OCI-LY1 (cell line): ENCODE measurements around the gene LIMK2.

ENCODE experiments used
- H2AFZ ChIP-seq: fragments of 200-600 bp; sonication (generic), shearing (Covaris generic); 2 replicates; pipeline ENCODE4 v1.6.0; 2014; ENCODE audit warnings: antibody characterized with exemption, mild to moderate bottlenecking, low read length
- H3F3A ChIP-seq: fragments of 200-600 bp; sonication (generic), shearing (Covaris generic); 2 replicates; pipeline ENCODE4 v1.6.0; 2014; ENCODE audit warnings: mild to moderate bottlenecking, antibody characterized with exemption, low read length, moderate library complexity; ENCODE audit not compliant: insufficient read depth
- H3K27ac ChIP-seq: fragments of 200-600 bp; sonication (generic); 2 replicates; pipeline ENCODE4 v1.5.1; 2014; ENCODE audit warnings: low read length, mixed run types, mild to moderate bottlenecking, low read depth; ENCODE audit not compliant: poor library complexity, severe bottlenecking
- H3K27me3 ChIP-seq: fragments of 200-600 bp; sonication (generic); 2 replicates; pipeline ENCODE4 v1.6.0; 2014; ENCODE audit warnings: antibody characterized with exemption, mild to moderate bottlenecking, low read length, moderate library complexity; ENCODE audit not compliant: insufficient read depth
- H3K36me3 ChIP-seq: fragments of 200-600 bp; sonication (generic); 2 replicates; pipeline ENCODE4 v1.6.1; 2014; ENCODE audit warnings: mild to moderate bottlenecking, antibody characterized with exemption, low read length, moderate library complexity, mixed read lengths; ENCODE audit not compliant: insufficient read depth
- H3K4me1 ChIP-seq: fragments of 200-600 bp; sonication (generic); 2 replicates; pipeline ENCODE4 v1.5.1; 2014; ENCODE audit warnings: mild to moderate bottlenecking, low read length, moderate library complexity; ENCODE audit not compliant: insufficient read depth, severe bottlenecking
- H3K4me2 ChIP-seq: fragments of 200-600 bp; sonication (generic), shearing (Covaris generic); 2 replicates; pipeline ENCODE4 v1.6.1; 2014; ENCODE audit warnings: low read length
- H3K4me3 ChIP-seq: fragments of 200-600 bp; sonication (generic); 2 replicates; pipeline ENCODE4 v1.5.1; 2014; ENCODE audit warnings: low read length, low read depth, mild to moderate bottlenecking, mixed read lengths; ENCODE audit not compliant: poor library complexity, severe bottlenecking
- H3K79me2 ChIP-seq: fragments of 200-600 bp; shearing (Covaris generic); 2 replicates; pipeline ENCODE4 v1.6.1; 2016; ENCODE audit warnings: mixed run types, low read length, mixed read lengths; ENCODE audit not compliant: insufficient read depth
- H3K9ac ChIP-seq: fragments of 200-600 bp; sonication (generic), shearing (Covaris generic); 2 replicates; pipeline ENCODE4 v1.6.1; 2014; ENCODE audit warnings: mild to moderate bottlenecking, low read length, mixed read lengths
- H3K9me2 ChIP-seq: fragments of 200-600 bp; sonication (generic), shearing (Covaris generic); 2 replicates; pipeline ENCODE4 v1.6.1; 2014; ENCODE audit warnings: low read depth, mild to moderate bottlenecking, low read length, mixed read lengths
- H3K9me3 ChIP-seq: fragments of 200-600 bp; shearing (Covaris generic); 2 replicates; pipeline ENCODE4 v1.6.1; 2014; ENCODE audit warnings: low read length, mixed read lengths
- H4K20me1 ChIP-seq: fragments of 200-600 bp; sonication (generic), shearing (Covaris generic); 2 replicates; pipeline ENCODE4 v1.6.0; 2016; ENCODE audit warnings: mild to moderate bottlenecking, low read length; ENCODE audit not compliant: insufficient read depth
- CTCF ChIP-seq: fragments of 200-600 bp; sonication (generic), shearing (Covaris generic); IDR thresholded peaks from 2 replicates; pipeline ENCODE4 v1.5.1; 2017; ENCODE audit warnings: mild to moderate bottlenecking, antibody characterized with exemption, low read length, moderate library complexity, mixed read lengths
- EZH2 ChIP-seq: fragments of 200-600 bp; sonication (generic), shearing (Covaris generic); IDR thresholded peaks from 2 replicates; pipeline ENCODE4 v1.8.0; 2017; ENCODE audit warnings: borderline replicate concordance, mixed run types, mild to moderate bottlenecking, antibody characterized with exemption, low read length, moderate library complexity, mixed read lengths

The LIMK2 gene

DNA sequence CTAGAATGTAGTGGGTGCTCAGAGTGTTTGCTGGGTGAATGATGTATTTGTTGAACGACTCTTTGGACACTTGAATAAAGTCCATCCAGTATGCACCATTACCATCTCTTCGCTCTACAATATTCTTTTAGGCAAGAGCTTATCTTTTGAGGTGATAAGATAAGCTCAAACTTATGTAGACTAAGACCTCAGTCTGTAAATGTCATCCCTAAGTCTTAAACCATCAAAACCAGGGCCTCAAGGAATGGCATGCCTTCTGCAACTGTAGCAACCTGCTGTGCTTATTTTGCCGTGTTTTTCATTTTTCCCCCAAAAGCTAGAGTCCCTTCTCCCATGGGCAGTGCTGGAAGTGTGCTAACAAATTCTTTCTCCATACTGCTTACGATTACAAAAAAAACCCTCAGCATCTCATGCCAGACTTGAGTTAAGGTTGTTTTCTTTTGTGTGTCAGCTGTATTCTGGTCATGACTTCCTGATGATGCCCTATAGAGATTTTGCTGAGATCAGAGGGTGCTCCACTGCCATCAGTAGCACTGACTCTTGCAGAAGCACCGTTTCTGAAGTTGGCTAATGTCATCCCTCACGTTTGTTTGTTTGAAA lies 27.8 kb downstream of the LIMK2 start:
- Histone ChIP-seq H3F3A (no peaks in the 10 kb centered on the region), H3K36me3 (peaks cover 14% of the 10 kb centered on the region; the same call in 1 of the 2 replicates), H4K20me1 (no peaks in the 10 kb centered on the region), H3K9me3 (no peaks in the 10 kb centered on the region), H3K27ac (no peak overlapping the region), H3K4me2 (no peak overlapping the region), H2AFZ (no peak overlapping the region), H3K4me3 (no peak overlapping the region), H3K9me2 (no peaks in the 10 kb centered on the region), H3K79me2 (no peaks in the 10 kb centered on the region), H3K9ac (no peak overlapping the region), H3K27me3 (no peaks in the 10 kb centered on the region), H3K4me1 (no peaks in the 10 kb centered on the region)
- TF ChIP-seq CTCF: no peak
- TF ChIP-seq EZH2: no peak

GRCh38 chr22:31241200-31241599 lies 29.1 kb downstream of the LIMK2 start:
- no peak overlapping the region for H3K4me2 ChIP-seq
- no peaks in the 10 kb centered on the region for H3K4me1 ChIP-seq
- no peak overlapping the region for H3K4me3 ChIP-seq
- H3K9ac ChIP-seq: no peak overlapping the region
- no peaks in the 10 kb centered on the region for H3K9me2 ChIP-seq
- TF ChIP-seq CTCF (no peak), EZH2 (no peak)
- no peak overlapping the region for H2AFZ ChIP-seq
- H3K27me3 ChIP-seq: no peaks in the 10 kb centered on the region
- H4K20me1 ChIP-seq: no peaks in the 10 kb centered on the region
- no peaks in the 10 kb centered on the region for H3K9me3 ChIP-seq
- H3K79me2 ChIP-seq: no peaks in the 10 kb centered on the region
- no peaks in the 10 kb centered on the region for H3F3A ChIP-seq
- no peak overlapping the region for H3K27ac ChIP-seq
- H3K36me3 ChIP-seq: peaks cover 14% of the 10 kb centered on the region; the same call in 1 of the 2 replicates

DNA sequence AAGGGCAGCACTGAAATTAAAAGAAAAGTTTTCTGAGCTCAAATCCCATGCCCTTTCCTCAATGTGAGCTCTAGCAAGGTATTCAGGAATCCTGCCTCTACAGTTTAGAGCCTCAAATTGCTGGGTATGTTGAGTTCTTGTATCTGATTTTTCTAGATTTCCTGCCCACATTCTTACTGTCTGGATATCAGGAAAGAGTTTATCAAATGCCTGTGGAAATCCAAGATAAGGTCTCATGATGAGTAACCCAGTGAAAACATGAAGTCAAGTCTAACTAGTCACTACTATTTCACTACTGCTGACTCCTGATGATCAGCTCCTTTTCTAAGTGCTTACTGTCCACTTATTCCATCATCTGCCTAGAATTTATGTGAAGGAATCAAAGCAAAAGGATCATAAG lies 29.8 kb downstream of the LIMK2 start:
- Histone ChIP-seq H3K9me2 (no peaks in the 10 kb centered on the region), H3K4me3 (no peak overlapping the region), H3K4me2 (no peak overlapping the region), H2AFZ (no peak overlapping the region), H3K9ac (no peak overlapping the region), H3K27ac (no peak overlapping the region), H3K27me3 (no peaks in the 10 kb centered on the region), H3K79me2 (no peaks in the 10 kb centered on the region), H4K20me1 (no peaks in the 10 kb centered on the region), H3K36me3 (peaks cover 14% of the 10 kb centered on the region; the same call in 1 of the 2 replicates), H3K4me1 (no peaks in the 10 kb centered on the region), H3F3A (no peaks in the 10 kb centered on the region), H3K9me3 (no peaks in the 10 kb centered on the region)
- TF ChIP-seq EZH2: no peak
- no peak for TF ChIP-seq CTCF
